ENCODE measurements around the gene ZMPSTE24. TPM values are rescaled to one million over a fixed set of nuclear protein-coding genes. Genes with fewer than 3 reads are reported as not detected.

Gene ZMPSTE24
- total RNA-seq, 1 experiment from 2014 or later = 65.4 TPM

DNA sequence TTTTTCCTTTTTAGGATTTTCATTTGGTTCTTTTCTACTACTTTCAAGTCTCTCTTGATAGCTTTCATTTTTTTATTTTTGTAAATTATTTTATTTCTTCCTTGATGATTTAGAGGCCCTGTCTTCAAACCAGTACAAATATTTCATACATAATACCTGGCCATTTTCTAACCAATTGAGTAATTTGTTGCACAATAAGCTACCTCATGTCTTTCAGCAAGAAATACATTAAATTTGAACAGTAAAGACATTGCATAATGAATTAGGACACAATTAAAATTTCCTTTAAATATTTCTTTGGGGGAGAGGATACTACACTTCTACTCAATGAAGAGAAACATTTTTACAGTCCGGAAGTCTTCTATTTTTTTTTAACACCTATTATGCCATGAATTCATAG, 74.7 kb downstream of the ZMPSTE24 start:
- BruUV-seq (replicated peaks) = no TSS peak
- in situ Hi-C loops (cut with HindIII; ENCODE audit: low pct_unique_long_range_greater_than_20kb, low sequenced_read_pairs) = no loop called here
- H3K36me3 ChIP-seq (ENCODE audit: control insufficient read depth, insufficient read depth, low read length) = no peaks in the 10 kb centered on the region
- ChIA-PET POLR2A (no interaction called here), CTCF (no interaction called here)
- TF ChIP-seq POLR2AphosphoS5 (IDR thresholded peaks at IDR 0.05; ENCODE audit: low read depth, low read length) (no peak), SIN3A (IDR thresholded peaks at IDR 0.05; ENCODE audit: borderline replicate concordance, insufficient read depth, low read depth, low read length) (no peak), TCF7L2 (IDR thresholded peaks at IDR 0.05; ENCODE audit: low read depth, low read length) (no peak)
- TF ChIP-seq, protein P1, sequence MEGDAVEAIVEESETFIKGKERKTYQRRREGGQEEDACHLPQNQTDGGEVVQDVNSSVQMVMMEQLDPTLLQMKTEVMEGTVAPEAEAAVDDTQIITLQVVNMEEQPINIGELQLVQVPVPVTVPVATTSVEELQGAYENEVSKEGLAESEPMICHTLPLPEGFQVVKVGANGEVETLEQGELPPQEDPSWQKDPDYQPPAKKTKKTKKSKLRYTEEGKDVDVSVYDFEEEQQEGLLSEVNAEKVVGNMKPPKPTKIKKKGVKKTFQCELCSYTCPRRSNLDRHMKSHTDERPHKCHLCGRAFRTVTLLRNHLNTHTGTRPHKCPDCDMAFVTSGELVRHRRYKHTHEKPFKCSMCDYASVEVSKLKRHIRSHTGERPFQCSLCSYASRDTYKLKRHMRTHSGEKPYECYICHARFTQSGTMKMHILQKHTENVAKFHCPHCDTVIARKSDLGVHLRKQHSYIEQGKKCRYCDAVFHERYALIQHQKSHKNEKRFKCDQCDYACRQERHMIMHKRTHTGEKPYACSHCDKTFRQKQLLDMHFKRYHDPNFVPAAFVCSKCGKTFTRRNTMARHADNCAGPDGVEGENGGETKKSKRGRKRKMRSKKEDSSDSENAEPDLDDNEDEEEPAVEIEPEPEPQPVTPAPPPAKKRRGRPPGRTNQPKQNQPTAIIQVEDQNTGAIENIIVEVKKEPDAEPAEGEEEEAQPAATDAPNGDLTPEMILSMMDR (IDR thresholded peaks at IDR 0.05) = no peak
- DNase-seq (ENCODE audit: low read depth, low spot score) (no peak), ATAC-seq (no peak)
- intact Hi-C loops (cut with micrococcal nuclease; ENCODE audit: unreplicated experiment) = no loop called here
- H3K4me3 ChIP-seq (ENCODE audit: low read depth in 2 of 2, low read length in 2 of 2) = no peak overlapping the region
- H3K27me3 ChIP-seq (ENCODE audit: control insufficient read depth, insufficient read depth, low read length) = no peaks in the 10 kb centered on the region
- H3K4me1 ChIP-seq (ENCODE audit: control insufficient read depth, insufficient read depth, low read length) = no peaks in the 10 kb centered on the region
- no peak overlapping the region for H3K27ac ChIP-seq (ENCODE audit: low read length)
- H3K9me3 ChIP-seq (ENCODE audit: control insufficient read depth, insufficient read depth, low read depth, low read length) = no peaks in the 10 kb centered on the region

GRCh38 chr1:40337443-40337842, 79.4 kb downstream of the ZMPSTE24 start:
- in situ Hi-C loops (cut with HindIII; ENCODE audit: low pct_unique_long_range_greater_than_20kb, low sequenced_read_pairs) (no loop called here), intact Hi-C loops (cut with micrococcal nuclease; ENCODE audit: unreplicated experiment) (loop anchor here (5.0 kb wide), 1 partner anchor 260 kb away; no protein-coding TSS in a partner anchor)
- no peak overlapping the region for H3K4me3 ChIP-seq (ENCODE audit: low read depth in 2 of 2, low read length in 2 of 2)
- BruUV-seq (replicated peaks) = no TSS peak
- no peaks in the 10 kb centered on the region for H3K27me3 ChIP-seq (ENCODE audit: control insufficient read depth, insufficient read depth, low read length)
- H3K27ac ChIP-seq (ENCODE audit: low read length) = no peak overlapping the region
- no peak for DNase-seq (ENCODE audit: low read depth, low spot score)
- H3K4me1 ChIP-seq (ENCODE audit: control insufficient read depth, insufficient read depth, low read length) = peaks cover 3% of the 10 kb centered on the region; the same call in 1 of the 2 replicates
- ChIA-PET POLR2A (no interaction called here), CTCF (interaction anchor here (1.2 to 3.0 kb wide), 5 partner anchors 22 to 193 kb away, joined by 3 to 37 read pairs (median 3); no protein-coding TSS in a partner anchor)
- no peaks in the 10 kb centered on the region for H3K36me3 ChIP-seq (ENCODE audit: control insufficient read depth, insufficient read depth, low read length)
- TF ChIP-seq SIN3A (IDR thresholded peaks at IDR 0.05; ENCODE audit: borderline replicate concordance, insufficient read depth, low read depth, low read length) = no peak
- TF ChIP-seq, protein P2, sequence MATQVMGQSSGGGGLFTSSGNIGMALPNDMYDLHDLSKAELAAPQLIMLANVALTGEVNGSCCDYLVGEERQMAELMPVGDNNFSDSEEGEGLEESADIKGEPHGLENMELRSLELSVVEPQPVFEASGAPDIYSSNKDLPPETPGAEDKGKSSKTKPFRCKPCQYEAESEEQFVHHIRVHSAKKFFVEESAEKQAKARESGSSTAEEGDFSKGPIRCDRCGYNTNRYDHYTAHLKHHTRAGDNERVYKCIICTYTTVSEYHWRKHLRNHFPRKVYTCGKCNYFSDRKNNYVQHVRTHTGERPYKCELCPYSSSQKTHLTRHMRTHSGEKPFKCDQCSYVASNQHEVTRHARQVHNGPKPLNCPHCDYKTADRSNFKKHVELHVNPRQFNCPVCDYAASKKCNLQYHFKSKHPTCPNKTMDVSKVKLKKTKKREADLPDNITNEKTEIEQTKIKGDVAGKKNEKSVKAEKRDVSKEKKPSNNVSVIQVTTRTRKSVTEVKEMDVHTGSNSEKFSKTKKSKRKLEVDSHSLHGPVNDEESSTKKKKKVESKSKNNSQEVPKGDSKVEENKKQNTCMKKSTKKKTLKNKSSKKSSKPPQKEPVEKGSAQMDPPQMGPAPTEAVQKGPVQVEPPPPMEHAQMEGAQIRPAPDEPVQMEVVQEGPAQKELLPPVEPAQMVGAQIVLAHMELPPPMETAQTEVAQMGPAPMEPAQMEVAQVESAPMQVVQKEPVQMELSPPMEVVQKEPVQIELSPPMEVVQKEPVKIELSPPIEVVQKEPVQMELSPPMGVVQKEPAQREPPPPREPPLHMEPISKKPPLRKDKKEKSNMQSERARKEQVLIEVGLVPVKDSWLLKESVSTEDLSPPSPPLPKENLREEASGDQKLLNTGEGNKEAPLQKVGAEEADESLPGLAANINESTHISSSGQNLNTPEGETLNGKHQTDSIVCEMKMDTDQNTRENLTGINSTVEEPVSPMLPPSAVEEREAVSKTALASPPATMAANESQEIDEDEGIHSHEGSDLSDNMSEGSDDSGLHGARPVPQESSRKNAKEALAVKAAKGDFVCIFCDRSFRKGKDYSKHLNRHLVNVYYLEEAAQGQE (IDR thresholded peaks at IDR 0.05; ENCODE audit: insufficient read depth in 1 of 2, low read depth in 2 of 2, low read length in 1 of 2) = no peak
- no peak for TF ChIP-seq POLR2AphosphoS5 (IDR thresholded peaks at IDR 0.05; ENCODE audit: low read depth, low read length)
- TF ChIP-seq, protein P1 (IDR thresholded peaks at IDR 0.05) = no peak
- no peak for TF ChIP-seq TCF7L2 (IDR thresholded peaks at IDR 0.05; ENCODE audit: low read depth, low read length)
- no peak for ATAC-seq
- no peaks in the 10 kb centered on the region for H3K9me3 ChIP-seq (ENCODE audit: control insufficient read depth, insufficient read depth, low read depth, low read length)
